ENCODE measurements around the gene PAXIP1.

Gene PAXIP1

GRCh38 chr7:154977250-154977649, 25.7 kb downstream of the PAXIP1 start:
- ChIA-PET POLR2A (interaction anchor here (0.6 kb wide), 1 partner anchor 33 kb away, joined by 5 read pairs; no protein-coding TSS in a partner anchor), CTCF (interaction anchor here (1.1 to 3.8 kb wide), 10 partner anchors 9 to 50 kb away, joined by 3 to 12 read pairs (median 6); no protein-coding TSS in a partner anchor)
- TF ChIP-seq, protein P1, sequence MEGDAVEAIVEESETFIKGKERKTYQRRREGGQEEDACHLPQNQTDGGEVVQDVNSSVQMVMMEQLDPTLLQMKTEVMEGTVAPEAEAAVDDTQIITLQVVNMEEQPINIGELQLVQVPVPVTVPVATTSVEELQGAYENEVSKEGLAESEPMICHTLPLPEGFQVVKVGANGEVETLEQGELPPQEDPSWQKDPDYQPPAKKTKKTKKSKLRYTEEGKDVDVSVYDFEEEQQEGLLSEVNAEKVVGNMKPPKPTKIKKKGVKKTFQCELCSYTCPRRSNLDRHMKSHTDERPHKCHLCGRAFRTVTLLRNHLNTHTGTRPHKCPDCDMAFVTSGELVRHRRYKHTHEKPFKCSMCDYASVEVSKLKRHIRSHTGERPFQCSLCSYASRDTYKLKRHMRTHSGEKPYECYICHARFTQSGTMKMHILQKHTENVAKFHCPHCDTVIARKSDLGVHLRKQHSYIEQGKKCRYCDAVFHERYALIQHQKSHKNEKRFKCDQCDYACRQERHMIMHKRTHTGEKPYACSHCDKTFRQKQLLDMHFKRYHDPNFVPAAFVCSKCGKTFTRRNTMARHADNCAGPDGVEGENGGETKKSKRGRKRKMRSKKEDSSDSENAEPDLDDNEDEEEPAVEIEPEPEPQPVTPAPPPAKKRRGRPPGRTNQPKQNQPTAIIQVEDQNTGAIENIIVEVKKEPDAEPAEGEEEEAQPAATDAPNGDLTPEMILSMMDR (IDR thresholded peaks at IDR 0.05; ENCODE audit: control extremely low read depth, extremely low read depth, low read depth, missing control alignments), result no peak
- no peak for DNase-seq (ENCODE audit: extremely low spot score)

DNA sequence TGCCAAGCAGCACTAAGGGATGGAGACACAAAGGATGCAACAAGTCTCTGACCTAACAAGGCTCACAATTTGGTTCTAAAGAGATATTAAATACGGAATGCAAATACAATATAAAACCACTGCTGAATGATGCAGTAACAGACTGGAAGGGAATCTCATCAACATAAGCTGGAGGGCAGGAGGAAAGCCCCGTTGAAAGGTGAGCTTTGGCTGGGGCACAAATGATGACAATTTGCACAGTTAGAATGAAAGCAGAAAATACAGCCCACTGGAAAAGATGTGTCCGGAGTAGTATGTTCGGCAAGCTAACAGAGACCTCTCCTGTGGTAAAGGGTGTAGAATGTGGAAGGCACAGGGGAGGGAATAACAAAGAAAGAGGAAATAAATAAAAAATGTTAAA, 26.1 kb downstream of the PAXIP1 start:
- TF ChIP-seq, protein P1 (IDR thresholded peaks at IDR 0.05; ENCODE audit: control extremely low read depth, extremely low read depth, low read depth, missing control alignments), result no peak
- ChIA-PET CTCF (interaction anchor here (0.9 to 3.8 kb wide), 10 partner anchors 9 to 50 kb away, joined by 3 to 12 read pairs (median 6); no protein-coding TSS in a partner anchor), POLR2A (interaction anchor here (0.6 kb wide), 1 partner anchor 32 kb away, joined by 5 read pairs; no protein-coding TSS in a partner anchor)
- DNase-seq (ENCODE audit: extremely low spot score), result no peak

DNA sequence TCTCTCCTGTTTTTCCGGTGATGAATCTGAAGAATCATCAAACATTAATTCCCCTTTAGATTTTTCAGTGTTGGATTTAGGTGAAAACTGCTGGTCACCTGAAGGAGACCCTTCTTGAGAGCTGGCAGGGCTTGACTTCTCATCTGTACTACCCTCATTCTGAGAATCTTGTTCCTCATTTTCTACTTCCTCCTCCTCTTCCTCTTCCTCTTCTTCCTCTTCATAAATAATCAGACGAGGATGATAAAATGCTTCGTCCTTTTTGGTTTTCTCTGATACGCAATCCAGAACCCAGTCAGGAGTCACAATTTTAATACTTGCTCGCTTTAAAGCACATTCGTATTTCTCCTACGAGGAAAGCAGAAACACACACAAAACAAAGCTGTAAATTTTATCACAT, 26.9 kb downstream of the PAXIP1 start:
- DNase-seq (ENCODE audit: extremely low spot score), result no peak
- ChIA-PET POLR2A (no interaction called here), CTCF (interaction anchor here (0.9 to 2.8 kb wide), 7 partner anchors 10 to 33 kb away, joined by 3 to 12 read pairs (median 7); no protein-coding TSS in a partner anchor)
- TF ChIP-seq, protein P1 (IDR thresholded peaks at IDR 0.05; ENCODE audit: control extremely low read depth, extremely low read depth, low read depth, missing control alignments), result no peak

DNA sequence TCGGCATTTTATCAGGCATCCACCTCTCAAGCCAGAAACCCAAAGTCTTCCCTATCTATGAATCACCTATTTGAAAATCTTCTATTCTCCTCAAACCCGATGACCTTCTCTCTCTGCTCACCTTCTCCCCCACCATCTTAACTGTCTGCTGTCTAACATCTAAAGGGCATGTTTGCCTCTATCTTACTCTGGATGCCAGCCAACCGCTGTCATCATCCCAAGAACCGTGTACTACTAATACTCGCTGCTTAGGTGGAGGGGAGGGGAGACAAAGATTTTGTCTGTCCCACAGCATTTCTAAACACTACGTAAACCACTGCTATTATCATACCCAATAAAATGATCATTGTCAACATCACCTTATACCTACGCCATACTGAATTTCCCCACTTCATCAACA, 29.5 kb downstream of the PAXIP1 start:
- ChIA-PET CTCF (interaction anchor here (1.5 kb wide), 1 partner anchor 27 kb away, joined by 3 read pairs; no protein-coding TSS in a partner anchor), POLR2A (no interaction called here)
- TF ChIP-seq, protein P1 (IDR thresholded peaks at IDR 0.05; ENCODE audit: control extremely low read depth, extremely low read depth, low read depth, missing control alignments), result no peak
- no peak for DNase-seq (ENCODE audit: extremely low spot score)

- TF ChIP-seq, protein P1 (IDR thresholded peaks at IDR 0.05; ENCODE audit: control extremely low read depth, extremely low read depth, low read depth, missing control alignments), result no peak
- CTCF ChIA-PET, result interaction anchor here (1.0 to 1.6 kb wide), 3 partner anchors 16 to 41 kb away, joined by 3 to 5 read pairs (median 4); no protein-coding TSS in a partner anchor
- POLR2A ChIA-PET, result interaction anchor here (0.5 kb wide), 1 partner anchor 34 kb away, joined by 6 read pairs; no protein-coding TSS in a partner anchor
- no peak for DNase-seq (ENCODE audit: extremely low spot score)
These were observed 34.5 kb downstream of the PAXIP1 start for GRCh38 chr7:154968336-154969001.

DNA sequence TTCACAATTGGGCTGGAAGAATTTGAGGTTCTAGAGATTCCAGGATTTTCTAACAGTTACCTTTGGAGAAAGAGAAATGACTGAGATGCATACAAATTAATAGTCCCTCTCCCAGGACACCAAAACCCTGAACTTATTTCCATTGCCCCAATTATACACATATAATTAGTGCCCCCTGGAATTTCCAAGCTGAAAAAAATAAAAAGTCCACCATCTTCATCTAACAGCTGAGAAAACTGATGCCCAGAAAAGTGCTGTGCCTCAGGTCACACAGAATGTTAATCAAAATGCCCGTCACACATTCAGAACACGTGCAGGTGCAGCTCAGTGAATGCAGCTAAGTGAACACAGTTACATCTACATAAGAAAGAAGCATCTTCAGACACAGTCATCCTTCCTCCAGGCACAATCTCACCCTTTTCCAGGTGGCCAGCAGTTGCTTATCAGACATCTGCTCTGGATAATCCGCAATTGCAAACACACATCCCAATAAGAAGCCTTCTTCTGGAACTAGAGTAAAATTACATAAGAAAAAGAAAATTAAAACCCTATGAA, 35.4 kb downstream of the PAXIP1 start:
- TF ChIP-seq, protein P1 (IDR thresholded peaks at IDR 0.05; ENCODE audit: control extremely low read depth, extremely low read depth, low read depth, missing control alignments), result no peak
- no peak for DNase-seq (ENCODE audit: extremely low spot score)
- ChIA-PET POLR2A (no interaction called here), CTCF (no interaction called here)
